Liver (tissue), 3 donors: ENCODE data around the gene SLCO2A1.

Source experiments
- EGR1 ChIP-seq, 2 donors: IDR thresholded peaks; 2 replicates each; pipeline ENCODE4 v1.6.1; 2016 to 2018; ENCODE audit warnings: antibody characterized with exemption in 2 of 2, low read depth in 2 of 2
- HNF4A ChIP-seq, 2 donors: conservative IDR thresholded peaks; 2 replicates each; pipeline ENCODE4 v1.6.1; 2016; ENCODE audit warnings: antibody characterized with exemption in 2 of 2, mild to moderate bottlenecking in 2 of 2
- HNF4G ChIP-seq: IDR thresholded peaks from 2 replicates; pipeline ENCODE4 v1.6.1; 2016; ENCODE audit warnings: antibody characterized with exemption
- RAD21 ChIP-seq, 2 donors: IDR thresholded peaks; 2 replicates each; pipeline ENCODE4 v1.6.1; 2016; ENCODE audit warnings: antibody characterized with exemption in 2 of 2, mild to moderate bottlenecking in 2 of 2
- REST ChIP-seq: IDR thresholded peaks from 2 replicates; pipeline ENCODE4 v1.6.1; 2016; ENCODE audit warnings: antibody characterized with exemption, mild to moderate bottlenecking
- RXRA ChIP-seq, 2 donors: IDR thresholded peaks; 2 replicates each; pipeline ENCODE4 v1.6.1; 2017 to 2018; ENCODE audit warnings: antibody characterized with exemption in 2 of 2, mild to moderate bottlenecking in 1 of 2
- SP1 ChIP-seq: IDR thresholded peaks from 2 replicates; pipeline ENCODE4 v1.6.1; 2018; ENCODE audit warnings: antibody characterized with exemption, mild to moderate bottlenecking
- TAF1 ChIP-seq: conservative IDR thresholded peaks from 2 replicates; pipeline ENCODE4 v1.6.1; 2016; ENCODE audit warnings: antibody characterized with exemption, mild to moderate bottlenecking
- YY1 ChIP-seq: IDR thresholded peaks from 2 replicates; pipeline ENCODE4 v1.6.1; 2016; ENCODE audit warnings: antibody characterized with exemption, mild to moderate bottlenecking
- TF ChIP-seq, protein P1 (sequence below): fragments of 150-350 bp; IDR thresholded peaks from 2 replicates; pipeline ENCODE4 v1.5.1; 2017; ENCODE audit warnings: improper control_type of control experiment, low read depth, low read length; ENCODE audit not compliant: missing input control
- TF ChIP-seq, protein P2 (sequence below): IDR thresholded peaks from 2 replicates; pipeline ENCODE4 v1.6.1; 2016; ENCODE audit warnings: antibody characterized with exemption
- donor health status: healthy.
- donor health status: healthy.

DNA sequence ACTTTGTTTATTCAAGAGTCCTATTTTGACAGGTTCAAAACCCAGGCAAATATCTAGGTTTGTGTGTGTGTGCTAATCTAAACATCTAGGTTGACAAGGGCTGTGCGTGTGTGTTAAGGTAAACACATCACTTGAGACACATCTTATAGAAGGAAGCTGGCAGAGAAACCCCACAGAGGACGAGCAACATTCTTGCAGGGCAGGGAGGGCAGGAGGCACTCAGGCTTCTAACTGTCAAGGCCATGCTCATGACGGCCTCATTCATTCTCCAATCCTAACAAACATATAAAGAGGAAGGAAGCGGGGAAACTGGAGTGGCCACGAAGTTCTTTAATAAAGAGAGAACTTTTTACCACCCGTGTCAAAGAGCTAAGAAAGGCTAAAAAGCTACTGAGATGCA, 43.4 kb downstream of the SLCO2A1 start:
- TF ChIP-seq HNF4A (conservative IDR thresholded peaks at IDR 0.05), result no peak
- no peak for TF ChIP-seq RAD21 (IDR thresholded peaks at IDR 0.05)
- TF ChIP-seq, protein P1, sequence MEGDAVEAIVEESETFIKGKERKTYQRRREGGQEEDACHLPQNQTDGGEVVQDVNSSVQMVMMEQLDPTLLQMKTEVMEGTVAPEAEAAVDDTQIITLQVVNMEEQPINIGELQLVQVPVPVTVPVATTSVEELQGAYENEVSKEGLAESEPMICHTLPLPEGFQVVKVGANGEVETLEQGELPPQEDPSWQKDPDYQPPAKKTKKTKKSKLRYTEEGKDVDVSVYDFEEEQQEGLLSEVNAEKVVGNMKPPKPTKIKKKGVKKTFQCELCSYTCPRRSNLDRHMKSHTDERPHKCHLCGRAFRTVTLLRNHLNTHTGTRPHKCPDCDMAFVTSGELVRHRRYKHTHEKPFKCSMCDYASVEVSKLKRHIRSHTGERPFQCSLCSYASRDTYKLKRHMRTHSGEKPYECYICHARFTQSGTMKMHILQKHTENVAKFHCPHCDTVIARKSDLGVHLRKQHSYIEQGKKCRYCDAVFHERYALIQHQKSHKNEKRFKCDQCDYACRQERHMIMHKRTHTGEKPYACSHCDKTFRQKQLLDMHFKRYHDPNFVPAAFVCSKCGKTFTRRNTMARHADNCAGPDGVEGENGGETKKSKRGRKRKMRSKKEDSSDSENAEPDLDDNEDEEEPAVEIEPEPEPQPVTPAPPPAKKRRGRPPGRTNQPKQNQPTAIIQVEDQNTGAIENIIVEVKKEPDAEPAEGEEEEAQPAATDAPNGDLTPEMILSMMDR, result no peak
- TF ChIP-seq, protein P2, sequence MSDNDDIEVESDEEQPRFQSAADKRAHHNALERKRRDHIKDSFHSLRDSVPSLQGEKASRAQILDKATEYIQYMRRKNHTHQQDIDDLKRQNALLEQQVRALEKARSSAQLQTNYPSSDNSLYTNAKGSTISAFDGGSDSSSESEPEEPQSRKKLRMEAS, result no peak
- no peak for TF ChIP-seq SP1
- TF ChIP-seq RXRA (IDR thresholded peaks at IDR 0.05), result no peak
- TF ChIP-seq TAF1, result no peak
- no peak for TF ChIP-seq EGR1 (IDR thresholded peaks at IDR 0.05; ENCODE audit: low read depth in 2 of 2)
- TF ChIP-seq HNF4G, result no peak
- TF ChIP-seq REST, result no peak
- no peak for TF ChIP-seq YY1
